ENCODE results near the gene FOXP1. TPM values are rescaled to one million over a fixed set of nuclear protein-coding genes. Genes with fewer than 3 reads are reported as not detected.

The FOXP1 gene
- polyA plus RNA-seq, 4 donors: 16.0 to 45.3 (median 39.0) TPM

- no peak for DNase-seq (ENCODE audit: low read depth in 4 of 4, low spot score in 3 of 4)
Observed at GRCh38 chr3:71254281-71255057, 329.1 kb downstream of the FOXP1 start.

DNA sequence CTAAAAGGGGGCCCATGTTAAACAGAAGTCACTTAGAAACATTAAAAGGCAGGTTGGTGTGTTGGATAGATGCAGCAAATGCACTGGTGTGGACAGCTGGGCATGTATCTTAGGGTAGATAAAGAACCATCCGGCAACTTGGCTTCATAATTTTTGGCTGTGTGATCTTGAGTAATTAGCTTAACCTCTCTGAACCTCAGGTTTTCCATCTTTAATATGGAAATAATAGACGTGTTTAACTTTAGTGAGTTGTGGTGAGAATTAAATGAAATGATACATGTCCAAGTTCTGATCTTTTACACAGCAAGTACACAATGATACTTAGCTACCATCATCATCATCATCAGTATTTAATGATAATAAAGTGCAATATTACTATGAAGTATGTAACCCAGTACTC, 330.4 kb downstream of the FOXP1 start:
- DNase-seq (ENCODE audit: low read depth in 4 of 4, low spot score in 3 of 4): no peak

GRCh38 chr3:71252466-71252865, 331.1 kb downstream of the FOXP1 start:
- DNase-seq (ENCODE audit: low read depth in 4 of 4, low spot score in 3 of 4): no peak

- DNase-seq (ENCODE audit: low read depth in 4 of 4, low spot score in 3 of 4): no peak
Observed at GRCh38 chr3:71251156-71251775, 332.3 kb downstream of the FOXP1 start.

DNA sequence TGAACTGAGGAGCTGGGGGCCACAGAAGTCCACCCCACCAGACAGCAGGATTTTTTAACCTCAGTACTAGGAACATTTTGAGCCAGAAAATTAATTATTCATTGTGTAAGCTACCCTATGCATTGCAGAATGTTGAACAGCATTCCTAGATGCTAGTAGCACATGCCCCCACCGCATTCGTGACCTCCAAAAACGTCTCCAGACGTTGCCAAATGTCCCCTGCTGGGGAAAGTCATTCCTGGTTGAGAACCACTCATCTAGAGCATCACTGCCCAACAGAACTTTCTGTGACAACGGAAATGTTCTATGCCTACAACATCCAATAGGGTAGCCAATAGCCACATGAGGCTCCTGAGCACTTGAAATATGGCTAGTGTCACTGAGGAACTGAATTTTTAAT, 333.5 kb downstream of the FOXP1 start:
- DNase-seq (ENCODE audit: low read depth in 4 of 4, low spot score in 3 of 4): no peak

DNA sequence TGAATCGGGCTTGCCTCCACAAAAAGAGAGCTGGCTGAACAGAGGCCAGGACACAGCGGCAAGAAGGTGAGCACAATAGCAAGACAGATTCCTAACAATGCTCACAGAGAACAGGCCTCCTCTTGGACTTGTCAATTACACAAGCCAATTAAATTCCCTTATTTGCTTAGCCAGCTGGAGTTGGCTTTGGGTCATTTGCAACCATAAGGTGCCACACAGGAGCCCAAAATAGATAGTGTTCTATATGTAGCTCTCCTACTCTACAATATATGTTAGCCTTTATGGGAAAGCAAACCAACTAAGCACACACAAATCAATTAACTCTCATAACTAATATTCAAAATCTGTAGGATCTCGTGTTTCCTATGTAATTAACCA, 335.6 kb downstream of the FOXP1 start:
- no peak for DNase-seq (ENCODE audit: low read depth in 4 of 4, low spot score in 3 of 4)

DNA sequence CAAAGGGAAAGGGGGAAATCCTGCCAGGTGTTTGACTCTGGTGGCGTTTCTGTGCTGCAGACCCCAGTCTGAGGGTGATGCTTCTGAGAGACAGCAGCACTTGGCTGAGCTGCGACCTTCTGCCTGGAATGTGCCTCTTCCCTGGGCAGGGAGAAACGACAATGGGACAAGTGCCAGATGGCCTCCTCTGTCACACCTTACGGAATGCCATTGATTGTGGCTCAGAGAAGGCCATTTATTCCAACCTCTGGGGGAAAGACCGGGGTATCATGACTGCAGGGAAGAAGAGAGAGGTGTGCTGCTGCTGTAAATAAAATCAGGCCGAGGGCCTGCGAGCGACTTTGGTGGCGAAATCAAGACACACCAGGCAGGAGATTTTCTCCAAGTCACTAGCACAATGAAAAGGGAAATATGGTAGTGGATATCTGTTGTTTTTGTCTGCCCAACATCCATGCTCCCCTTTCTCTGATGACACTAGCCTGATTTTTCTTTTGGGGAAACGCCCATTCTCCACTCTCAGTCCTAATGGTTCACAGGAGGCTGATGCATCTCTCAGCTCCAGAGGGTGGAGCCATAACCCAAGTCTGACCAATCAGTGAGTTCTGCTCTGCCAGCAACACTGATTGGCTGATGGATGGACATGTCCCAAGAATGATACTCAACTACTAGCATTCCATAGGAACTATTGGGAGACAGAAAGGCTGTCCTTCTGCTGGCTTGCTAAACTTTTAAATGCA, 336.1 kb downstream of the FOXP1 start:
- no peak for DNase-seq (ENCODE audit: low read depth in 4 of 4, low spot score in 3 of 4)

- no peak for DNase-seq (ENCODE audit: low read depth in 4 of 4, low spot score in 3 of 4)
Observed at GRCh38 chr3:71245971-71246880, 337.3 kb downstream of the FOXP1 start.

- DNase-seq (ENCODE audit: low read depth in 4 of 4, low spot score in 3 of 4): no peak
Observed at GRCh38 chr3:71244826-71245488, 338.6 kb downstream of the FOXP1 start.

DNA sequence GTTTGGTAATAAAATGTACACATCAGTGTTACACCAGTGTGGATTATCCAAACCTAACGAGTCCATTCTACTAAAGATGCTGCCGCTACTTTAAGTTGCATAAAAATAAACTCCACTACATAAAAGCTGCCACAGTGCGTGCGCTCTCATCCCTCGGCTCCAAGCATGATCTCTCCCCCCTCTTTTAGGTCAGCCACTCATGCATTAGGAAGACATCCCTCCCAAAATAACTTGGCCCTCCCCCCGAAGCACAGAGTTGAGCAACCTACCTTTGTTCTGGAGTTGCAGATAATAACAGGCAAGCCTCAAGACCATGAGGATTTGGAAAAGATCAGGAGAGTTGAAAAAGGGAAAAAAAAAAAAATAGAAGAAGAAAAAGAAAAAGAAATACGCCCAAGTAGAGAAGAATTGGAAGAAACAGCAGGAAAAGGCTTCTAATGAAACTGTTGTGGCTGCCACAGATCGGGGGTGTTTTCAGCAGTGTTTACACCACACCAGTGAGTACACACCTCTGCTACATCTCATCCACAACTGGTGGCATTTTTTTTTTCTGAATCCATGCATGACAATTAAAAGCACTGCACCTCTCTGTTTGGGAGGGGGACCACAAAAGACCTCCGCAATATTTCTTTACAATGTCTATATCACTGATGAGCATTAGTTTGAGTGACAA, 339.2 kb downstream of the FOXP1 start:
- DNase-seq (ENCODE audit: low read depth in 4 of 4, low spot score in 3 of 4): no peak

DNA sequence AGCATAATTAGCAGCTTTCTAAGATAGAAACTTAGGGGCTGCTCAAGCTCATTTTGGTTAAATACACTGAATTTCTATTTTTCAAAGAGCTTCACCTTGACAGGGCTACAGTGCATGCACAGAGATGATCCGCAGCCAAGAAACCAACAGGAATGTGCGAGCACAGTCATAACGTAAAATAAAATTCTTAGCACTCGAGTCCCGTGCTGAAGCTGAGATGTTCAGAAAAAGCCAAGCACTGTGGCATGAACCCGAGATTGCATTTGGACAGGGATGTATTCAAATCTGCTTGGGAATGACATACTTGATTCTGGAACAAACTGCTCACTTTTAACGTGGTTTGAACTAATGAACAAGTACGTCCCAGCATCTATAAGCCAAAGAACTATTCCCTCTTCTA, 340.3 kb downstream of the FOXP1 start:
- no peak for DNase-seq (ENCODE audit: low read depth in 4 of 4, low spot score in 3 of 4)

GRCh38 chr3:71241981-71242560, 341.5 kb downstream of the FOXP1 start:
- no peak for DNase-seq (ENCODE audit: low read depth in 4 of 4, low spot score in 3 of 4)

GRCh38 chr3:71241246-71241901, 342.2 kb downstream of the FOXP1 start:
- DNase-seq (ENCODE audit: low read depth in 4 of 4, low spot score in 3 of 4): no peak

GRCh38 chr3:71240034-71240433, 343.5 kb downstream of the FOXP1 start:
- no peak for DNase-seq (ENCODE audit: low read depth in 4 of 4, low spot score in 3 of 4)

GRCh38 chr3:71238355-71238757, 345.2 kb downstream of the FOXP1 start:
- no peak for DNase-seq (ENCODE audit: low read depth in 4 of 4, low spot score in 3 of 4)

GRCh38 chr3:71237672-71238071, 345.9 kb downstream of the FOXP1 start:
- no peak for DNase-seq (ENCODE audit: low read depth in 4 of 4, low spot score in 3 of 4)

DNA sequence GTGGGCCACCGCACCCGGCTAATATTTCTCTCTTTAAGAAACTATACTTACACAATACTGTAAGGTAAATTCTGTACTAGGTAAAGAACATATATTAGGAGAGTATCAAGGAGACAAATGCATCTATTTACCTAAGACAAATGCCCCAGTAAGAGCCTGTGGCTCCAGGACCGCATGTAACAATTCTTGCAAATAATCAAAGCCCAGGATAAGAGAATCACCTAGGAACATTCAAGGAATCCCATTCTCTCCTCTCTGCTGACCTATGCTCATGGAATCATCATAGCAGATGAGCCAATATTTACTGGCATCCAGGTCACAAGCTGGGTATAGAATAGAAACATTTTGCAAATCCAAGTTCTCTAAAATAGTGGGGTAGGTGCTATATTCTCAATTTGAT, 347.7 kb downstream of the FOXP1 start:
- no peak for DNase-seq (ENCODE audit: low read depth in 4 of 4, low spot score in 3 of 4)

DNA sequence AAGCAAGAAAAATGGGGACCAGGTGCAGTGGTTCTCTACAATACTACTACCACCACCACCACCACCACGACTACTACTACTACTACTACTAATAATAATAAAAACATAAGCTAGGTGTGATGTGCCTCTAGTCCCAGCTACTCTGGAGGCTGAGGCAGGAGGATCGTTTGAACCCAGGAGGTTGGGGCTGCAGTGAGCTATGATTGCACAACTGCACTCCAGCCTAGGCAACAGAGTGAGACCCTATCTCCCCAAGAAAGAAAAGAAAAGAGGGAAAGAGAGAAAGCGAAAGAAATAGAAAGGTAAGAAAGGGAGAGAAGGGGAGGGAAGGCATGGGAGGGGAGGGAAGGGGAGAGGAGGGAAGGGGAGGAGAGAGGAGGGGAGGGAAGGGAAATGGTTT, 350.6 kb downstream of the FOXP1 start:
- DNase-seq (ENCODE audit: low read depth in 4 of 4, low spot score in 3 of 4): no peak

DNA sequence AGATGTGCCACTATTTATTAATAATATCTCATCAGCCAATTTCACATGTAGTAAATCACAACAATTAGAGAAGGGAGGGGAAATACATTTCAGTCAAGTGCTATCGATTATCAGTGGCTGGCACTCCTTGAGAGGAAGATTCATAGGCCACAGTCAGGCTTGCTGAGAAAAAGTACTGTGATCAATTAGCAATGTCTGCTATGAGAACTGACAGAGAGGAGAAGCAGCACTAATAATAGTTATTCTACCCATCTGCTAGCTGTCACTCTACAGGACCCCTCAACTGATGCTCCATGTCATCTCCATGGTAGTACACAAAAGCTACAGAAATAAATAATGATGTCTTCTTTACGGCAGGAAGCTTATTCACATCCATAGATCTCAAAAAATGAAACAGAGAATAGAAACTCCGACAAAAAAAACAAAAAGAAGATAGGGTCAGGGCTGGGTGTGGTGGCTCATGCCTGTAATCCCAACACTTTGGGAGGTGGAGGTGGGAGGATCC, 351.3 kb downstream of the FOXP1 start:
- DNase-seq (ENCODE audit: low read depth in 4 of 4, low spot score in 3 of 4): no peak

Measured in left renal pelvis (tissue), 4 donors.